ES-I3 (cell line): ENCODE data around the gene DHRS1.

Experiments
- H3K36me3 ChIP-seq: 2 replicates; pipeline ENCODE4 v1.6.1; 2013; ENCODE audit warnings: mild to moderate bottlenecking, low read length, control low read depth, moderate library complexity; ENCODE audit not compliant: insufficient read depth
- H3K4me1 ChIP-seq: 2 replicates; pipeline ENCODE4 v1.6.1; 2013; ENCODE audit warnings: mild to moderate bottlenecking, control low read depth, low read length; ENCODE audit not compliant: insufficient read depth
- H3K9ac ChIP-seq: 2 replicates; pipeline ENCODE4 v1.6.1; 2013; ENCODE audit warnings: low read depth, mild to moderate bottlenecking, low read length, moderate library complexity
- H3K9me3 ChIP-seq: 2 replicates; pipeline ENCODE4 v1.6.1; 2013; ENCODE audit warnings: mild to moderate bottlenecking, low read length, moderate library complexity; ENCODE audit not compliant: control insufficient read depth, insufficient read depth

Gene DHRS1

DNA sequence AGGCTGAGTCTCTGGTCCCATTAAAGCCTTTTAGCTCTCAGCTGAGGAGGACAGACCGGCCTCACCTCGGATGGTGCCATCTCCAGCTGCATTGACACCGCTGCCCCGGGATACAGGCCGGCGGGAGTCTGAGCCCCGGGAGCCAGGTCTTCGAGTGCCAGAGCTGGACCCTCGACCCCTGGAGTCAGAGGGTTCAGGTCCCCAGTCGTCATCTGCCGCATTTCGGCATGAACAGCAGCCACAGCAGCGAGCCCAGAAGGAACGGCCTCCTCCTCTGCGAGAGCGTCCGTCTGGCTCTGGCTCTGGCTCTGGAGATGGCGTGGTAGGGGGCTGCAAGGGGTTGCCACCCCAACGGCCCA lies 37.6 kb downstream of the DHRS1 start:
- Histone ChIP-seq H3K9me3 (no peaks in the 10 kb centered on the region), H3K4me1 (0 out of 2 replicates have a peak, but pooled peaks cover 6% of the 10 kb centered on the region), H3K9ac (no peak overlapping the region), H3K36me3 (no peaks in the 10 kb centered on the region)

DNA sequence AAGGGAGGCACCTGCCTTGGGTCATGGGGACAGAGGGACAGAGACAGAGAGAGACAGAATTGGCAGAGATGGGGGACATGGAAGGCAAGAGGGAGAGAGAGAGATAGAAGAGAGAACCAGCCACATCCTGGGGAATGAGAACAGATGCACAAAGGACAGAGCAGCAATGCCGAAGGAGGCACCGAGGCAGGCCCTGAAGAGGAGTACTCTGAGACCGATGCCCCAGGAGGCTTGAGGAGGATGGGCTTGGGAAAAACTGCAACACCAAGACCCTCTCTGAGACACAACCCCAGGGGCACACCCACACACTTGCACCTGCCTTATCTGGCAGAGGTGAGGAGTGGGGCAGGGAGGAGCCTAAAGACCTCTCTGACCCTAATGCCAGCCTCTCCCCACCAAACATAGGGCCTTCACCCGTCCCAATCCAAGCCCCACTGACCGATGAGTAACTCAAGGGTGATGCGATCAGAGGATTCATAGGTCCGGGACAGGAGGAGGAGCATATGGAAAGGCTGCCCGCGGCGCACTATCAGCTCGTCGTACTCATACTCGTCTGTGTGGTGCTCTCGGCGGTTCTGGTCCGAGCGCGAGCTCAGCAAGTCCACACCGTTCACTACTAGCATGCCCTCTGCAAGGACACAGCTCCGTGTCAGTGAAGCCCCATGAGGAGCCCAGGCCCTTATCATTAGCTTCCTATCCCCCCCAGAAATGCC lies 38.2 kb downstream of the DHRS1 start:
- no peaks in the 10 kb centered on the region for H3K36me3 ChIP-seq
- no peak overlapping the region for H3K9ac ChIP-seq
- H3K9me3 ChIP-seq: no peaks in the 10 kb centered on the region
- H3K4me1 ChIP-seq: 0 out of 2 replicates have a peak, but pooled peaks cover 6% of the 10 kb centered on the region

DNA sequence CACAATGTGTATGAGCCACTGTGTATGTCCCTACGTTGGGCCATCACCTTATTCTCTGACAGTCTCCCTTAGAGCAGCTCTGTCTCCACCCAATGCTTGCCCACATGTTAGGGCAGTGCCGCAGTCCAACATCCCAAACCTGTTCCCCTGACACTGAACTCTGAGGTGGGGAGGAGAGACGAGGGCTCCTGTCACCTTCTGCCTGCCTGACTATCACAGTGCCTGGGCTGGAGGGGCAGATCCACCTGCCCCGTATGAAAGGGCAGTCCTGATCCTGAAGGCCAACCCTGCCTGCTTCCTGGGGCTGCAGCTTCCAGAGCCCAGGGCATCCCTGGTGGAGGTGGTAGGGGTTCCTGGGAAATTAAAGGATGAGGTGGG lies 38.8 kb downstream of the DHRS1 start:
- Histone ChIP-seq H3K4me1 (0 out of 2 replicates have a peak, but pooled peaks cover 6% of the 10 kb centered on the region), H3K9ac (no peak overlapping the region), H3K36me3 (no peaks in the 10 kb centered on the region), H3K9me3 (no peaks in the 10 kb centered on the region)

DNA sequence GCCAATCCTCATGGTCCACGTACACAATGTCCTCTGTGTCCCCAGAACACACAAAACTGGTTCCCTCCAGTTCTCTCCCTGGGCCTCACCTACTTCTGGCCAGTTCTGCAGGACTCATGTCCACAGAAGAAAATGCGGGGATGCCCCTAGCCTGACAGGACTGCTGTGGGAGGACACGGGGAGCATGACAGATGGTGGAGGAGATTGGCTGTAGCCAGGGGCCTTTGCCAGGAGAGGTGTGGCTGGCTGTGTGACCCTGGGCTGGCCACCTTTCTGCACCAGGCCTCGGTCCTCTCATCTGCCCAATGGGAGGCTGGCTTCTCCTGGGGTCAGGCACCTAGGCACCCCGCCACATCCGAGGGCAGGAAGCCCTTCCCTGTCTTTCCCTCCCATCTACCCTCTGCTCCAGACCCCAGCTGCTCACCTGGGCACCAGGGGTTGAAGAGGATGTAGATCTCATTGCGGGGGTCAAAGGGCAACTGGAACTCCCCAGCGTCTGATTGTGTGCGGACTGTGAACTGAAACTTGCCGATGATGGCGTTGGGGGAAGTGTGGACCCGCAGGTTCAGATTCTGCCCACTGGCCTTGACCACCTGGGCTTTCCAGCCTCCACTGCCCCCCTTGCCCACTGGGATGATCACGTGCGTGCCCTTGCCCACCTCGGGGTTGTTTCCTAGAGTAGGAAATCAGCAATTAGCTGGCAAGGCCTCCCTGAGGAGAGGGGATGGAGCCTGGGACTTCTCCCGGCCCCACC lies 39.4 kb downstream of the DHRS1 start:
- H3K9ac ChIP-seq: no peak overlapping the region
- H3K9me3 ChIP-seq: no peaks in the 10 kb centered on the region
- 0 out of 2 replicates have a peak, but pooled peaks cover 6% of the 10 kb centered on the region for H3K4me1 ChIP-seq
- no peaks in the 10 kb centered on the region for H3K36me3 ChIP-seq

DNA sequence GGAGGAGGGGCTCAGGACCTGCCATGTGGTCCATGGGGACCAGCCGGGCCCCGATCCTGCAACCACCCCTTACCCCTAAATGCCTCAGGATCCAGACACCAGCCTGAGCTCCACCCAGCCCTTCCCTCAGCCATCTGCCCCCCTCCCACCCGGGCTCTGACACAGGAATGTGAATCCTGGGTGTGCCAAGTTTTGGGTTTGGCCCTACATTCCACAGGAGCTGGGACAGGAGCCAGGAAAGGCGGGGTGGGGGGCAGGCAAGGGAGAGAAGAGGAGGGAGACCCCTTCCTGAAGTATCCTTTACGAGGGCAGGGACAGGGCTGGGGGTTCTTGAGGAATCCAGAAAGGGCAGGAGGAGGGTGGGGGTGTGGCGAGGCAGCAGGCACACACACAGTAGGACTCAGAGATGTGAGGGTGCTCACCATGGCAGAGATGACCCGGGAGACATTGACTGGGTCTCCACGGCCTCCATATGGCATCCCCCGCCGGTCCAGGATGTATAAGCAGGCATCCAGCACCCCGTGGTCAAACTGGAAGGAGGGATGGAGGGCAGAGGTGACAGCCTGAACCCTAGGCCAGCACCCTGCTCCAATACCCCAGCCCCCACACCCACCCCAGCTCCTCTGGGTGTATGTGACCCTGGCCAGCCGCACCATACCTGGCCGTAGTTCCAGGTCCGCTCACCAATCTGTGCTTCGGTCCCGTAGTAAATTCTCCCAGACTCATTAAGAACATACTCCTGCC lies 40.1 kb downstream of the DHRS1 start:
- Histone ChIP-seq H3K9ac (no peak overlapping the region), H3K9me3 (no peaks in the 10 kb centered on the region), H3K36me3 (no peaks in the 10 kb centered on the region), H3K4me1 (0 out of 2 replicates have a peak, but pooled peaks cover 6% of the 10 kb centered on the region)

DNA sequence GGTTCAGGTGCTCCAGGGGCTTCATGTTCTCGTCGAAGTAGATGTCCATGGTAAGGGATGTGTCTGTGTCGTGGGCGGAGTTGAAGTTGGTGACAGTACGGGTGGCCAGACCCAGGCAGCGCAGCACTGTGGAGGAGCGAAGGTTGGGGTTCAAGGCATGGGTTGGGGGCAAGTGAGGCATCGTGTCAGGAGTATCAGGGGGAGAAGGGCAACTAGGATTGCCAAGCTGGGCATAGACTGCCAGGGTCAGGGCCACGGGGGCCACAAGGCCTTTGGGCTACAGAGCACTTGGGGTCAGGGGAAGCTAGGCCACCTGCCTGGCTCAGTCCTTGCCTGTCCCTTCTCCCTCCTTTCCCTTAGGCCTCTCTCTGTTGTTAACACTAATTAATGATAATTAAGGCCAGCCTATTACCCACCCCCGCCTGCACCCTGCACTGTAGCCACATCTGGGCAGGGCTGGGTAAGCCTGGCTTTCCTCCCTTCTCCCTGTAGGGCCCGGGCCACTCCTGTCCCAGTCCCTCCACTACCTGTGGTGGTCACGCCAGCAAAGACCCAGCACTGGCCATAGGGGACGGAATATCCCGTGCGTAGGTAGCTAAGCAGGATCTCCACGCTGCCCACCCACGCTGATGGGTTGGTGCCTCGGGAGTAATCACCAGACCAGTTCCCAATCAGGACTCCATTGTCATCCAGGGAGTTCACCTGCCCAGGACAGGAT lies 40.9 kb downstream of the DHRS1 start:
- H3K4me1 ChIP-seq: 0 out of 2 replicates have a peak, but pooled peaks cover 6% of the 10 kb centered on the region
- H3K9ac ChIP-seq: no peak overlapping the region
- H3K36me3 ChIP-seq: no peaks in the 10 kb centered on the region
- H3K9me3 ChIP-seq: no peaks in the 10 kb centered on the region

DNA sequence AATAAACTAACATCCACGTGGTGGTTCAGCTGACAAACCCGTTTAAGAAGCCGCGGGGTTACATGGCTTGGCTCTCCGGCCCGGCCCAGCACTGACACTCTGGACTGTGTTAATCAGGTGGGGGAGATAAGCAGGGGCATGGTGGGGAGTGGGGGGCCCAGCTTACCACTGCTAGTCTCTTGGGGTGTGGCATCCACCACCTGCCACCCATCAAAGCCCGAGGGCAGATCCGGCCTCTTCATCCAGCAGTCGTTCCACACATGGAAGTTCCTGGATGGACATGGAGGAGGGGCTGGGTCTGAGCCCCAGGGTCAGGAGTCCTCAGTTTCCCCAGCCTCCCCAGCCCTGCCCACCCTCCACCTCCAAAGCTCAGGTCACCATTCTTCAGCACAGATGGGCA lies 41.5 kb downstream of the DHRS1 start:
- H3K9me3 ChIP-seq: no peaks in the 10 kb centered on the region
- no peaks in the 10 kb centered on the region for H3K36me3 ChIP-seq
- H3K4me1 ChIP-seq: 0 out of 2 replicates have a peak, but pooled peaks cover under 1% of the 10 kb centered on the region
- H3K9ac ChIP-seq: no peak overlapping the region

DNA sequence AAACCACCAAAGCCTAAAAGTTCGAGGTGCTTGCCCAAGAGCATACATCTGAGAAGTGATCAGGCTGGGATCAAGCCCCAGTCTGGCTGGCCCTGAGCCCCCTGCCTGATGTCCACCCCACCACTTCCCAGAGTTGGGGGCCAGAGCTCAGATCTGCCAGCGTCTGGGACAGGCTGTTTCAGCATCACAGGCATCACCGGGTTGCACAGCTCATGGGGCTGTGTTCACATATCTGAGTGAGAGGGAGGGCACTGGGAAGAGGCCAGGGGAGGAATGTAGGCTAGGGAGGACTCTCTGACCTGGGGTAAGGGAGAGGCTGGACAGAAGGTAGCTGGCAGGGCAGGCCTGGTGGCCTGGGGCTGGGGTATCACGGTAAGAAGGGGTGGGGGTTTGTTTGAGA lies 42.6 kb downstream of the DHRS1 start:
- Histone ChIP-seq H3K9me3 (no peaks in the 10 kb centered on the region), H3K9ac (no peak overlapping the region), H3K4me1 (no peaks in the 10 kb centered on the region; the same call in 1 of the 2 replicates), H3K36me3 (no peaks in the 10 kb centered on the region)

DNA sequence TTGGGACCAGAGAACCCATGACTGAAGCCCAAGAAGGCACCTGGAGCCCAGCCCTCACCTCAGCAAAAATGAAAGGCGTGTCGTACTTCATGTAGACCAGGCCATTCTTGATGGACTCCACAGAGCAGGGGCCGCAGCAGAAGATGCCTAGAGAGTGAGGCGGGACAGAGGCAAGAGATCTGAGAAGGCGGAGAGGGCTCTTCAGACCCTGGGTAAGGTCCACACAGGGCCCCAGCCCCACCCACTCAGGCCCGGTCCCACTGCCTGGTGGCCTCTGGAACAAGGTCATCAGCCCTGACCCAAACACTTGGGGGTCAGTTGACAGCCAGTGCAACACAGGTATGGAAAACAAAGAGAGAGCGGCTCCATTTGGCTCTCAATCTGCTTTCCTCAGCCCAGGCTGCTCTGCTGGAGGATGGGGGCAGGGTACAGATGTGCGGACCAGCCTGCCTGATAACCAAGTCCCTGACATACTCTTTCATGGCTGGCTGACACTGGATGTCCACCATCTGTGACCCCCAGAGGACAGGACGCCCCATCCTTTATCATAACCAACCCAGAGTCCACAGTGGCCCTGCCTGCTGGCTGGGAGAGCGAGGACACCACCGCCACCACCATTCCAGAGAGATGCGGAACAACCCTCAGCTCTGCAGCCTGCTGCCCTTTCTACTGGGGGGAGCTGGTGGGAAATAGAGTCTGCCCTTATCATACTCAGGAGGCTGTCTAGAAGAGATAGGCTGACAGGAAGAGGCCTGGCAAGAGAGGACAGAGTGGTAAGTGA lies 43.5 kb downstream of the DHRS1 start:
- H3K36me3 ChIP-seq: no peaks in the 10 kb centered on the region
- no peaks in the 10 kb centered on the region; the same call in 1 of the 2 replicates for H3K4me1 ChIP-seq
- H3K9me3 ChIP-seq: no peaks in the 10 kb centered on the region
- no peak overlapping the region for H3K9ac ChIP-seq

DNA sequence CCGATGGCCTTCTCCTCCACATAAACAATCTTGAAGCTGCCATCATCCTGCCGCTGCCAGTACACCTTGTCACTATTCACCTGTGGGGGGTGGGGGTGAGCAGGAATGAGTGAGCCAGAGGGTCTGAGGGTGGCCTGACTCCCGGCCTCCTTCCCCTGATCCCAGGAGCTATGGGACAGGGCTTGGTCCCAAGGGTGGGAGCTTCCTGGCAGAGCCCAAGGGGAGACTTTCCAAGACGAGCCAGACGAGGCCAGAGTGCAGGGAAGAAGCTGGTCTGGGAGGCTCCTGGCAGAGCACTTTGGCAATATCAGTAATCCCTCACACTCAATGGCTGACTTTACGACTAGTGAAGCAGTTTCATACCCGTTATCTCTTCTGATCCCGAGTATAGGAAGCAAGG lies 44.1 kb downstream of the DHRS1 start:
- H3K9ac ChIP-seq: no peak overlapping the region
- H3K4me1 ChIP-seq: no peaks in the 10 kb centered on the region; the same call in 1 of the 2 replicates
- H3K9me3 ChIP-seq: no peaks in the 10 kb centered on the region
- H3K36me3 ChIP-seq: no peaks in the 10 kb centered on the region

DNA sequence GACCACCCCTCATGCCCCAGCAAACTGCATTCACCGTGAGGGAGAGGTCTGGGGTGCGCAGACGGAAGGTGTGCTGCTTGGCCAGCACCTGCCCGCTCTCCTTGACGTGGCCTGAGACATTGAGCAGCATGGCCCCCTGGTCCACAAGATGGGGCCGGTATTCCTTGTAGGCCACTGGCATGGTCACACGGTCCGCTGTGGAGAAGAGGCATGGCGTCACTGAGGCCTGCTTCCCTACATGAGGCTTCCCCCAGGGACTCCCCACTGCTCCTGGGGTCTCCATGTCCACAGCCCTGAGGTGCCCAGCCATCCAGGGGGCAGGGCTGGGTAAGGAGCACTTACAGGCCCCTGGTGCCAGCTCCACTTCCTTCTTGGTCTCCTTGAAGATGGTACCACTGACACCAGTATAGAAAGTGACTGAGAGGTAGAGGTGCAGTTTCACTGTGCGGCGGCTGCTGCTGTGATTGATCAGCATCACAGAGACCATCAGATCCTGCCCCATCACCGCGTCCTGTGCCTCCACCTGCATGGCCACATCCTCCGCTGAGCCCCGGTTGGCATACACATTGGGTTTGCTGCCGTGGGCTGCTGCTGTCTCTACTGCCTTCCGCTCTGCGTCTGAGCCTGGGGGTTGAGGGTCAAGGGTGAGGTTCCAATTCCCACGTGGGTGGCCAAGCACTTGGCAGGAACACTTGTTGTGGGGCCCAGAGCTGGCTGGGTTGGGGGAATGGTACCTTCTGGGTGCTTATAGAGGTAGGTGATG lies 44.8 kb downstream of the DHRS1 start:
- no peaks in the 10 kb centered on the region for H3K36me3 ChIP-seq
- H3K9ac ChIP-seq: no peak overlapping the region
- H3K4me1 ChIP-seq: no peaks in the 10 kb centered on the region; the same call in 1 of the 2 replicates
- no peaks in the 10 kb centered on the region for H3K9me3 ChIP-seq

DNA sequence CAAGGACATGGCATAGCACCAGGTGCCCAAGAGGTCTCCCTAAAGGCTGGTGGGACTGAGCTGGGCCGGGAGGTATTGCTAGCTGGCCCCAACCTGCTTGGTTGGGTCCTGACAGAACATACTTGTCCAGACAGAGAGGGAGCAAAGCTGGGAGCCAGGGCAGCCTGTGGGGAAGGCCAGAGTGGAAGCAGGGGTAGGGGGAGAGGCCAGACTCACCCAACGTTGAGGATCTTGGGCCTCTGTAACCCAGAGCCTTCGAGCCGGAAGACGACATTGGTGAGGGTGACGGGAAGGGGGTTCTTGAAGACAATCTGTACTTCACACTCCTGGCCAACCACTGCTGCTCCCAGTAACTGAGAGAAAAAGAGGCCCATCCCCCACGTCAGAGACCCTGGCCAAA lies 45.6 kb downstream of the DHRS1 start:
- Histone ChIP-seq H3K9ac (no peak overlapping the region), H3K9me3 (no peaks in the 10 kb centered on the region), H3K4me1 (no peaks in the 10 kb centered on the region; the same call in 1 of the 2 replicates), H3K36me3 (no peaks in the 10 kb centered on the region)
